H1 (cell line): ENCODE results near the gene B3GALT6. TPM values are rescaled to one million over a fixed set of nuclear protein-coding genes. Genes with fewer than 3 reads are reported as not detected.

Source experiments
- CTCF ChIA-PET: fragments of 300-600 bp; sonication (Branson Sonifier 250); formaldehyde crosslinking; loops from one replicate; lab custom pipeline; 2021; ENCODE audit not compliant: partially characterized antibody; lab: Charles Lee
- POLR2A ChIA-PET: fragments of 300-600 bp; sonication (Branson Sonifier 250); formaldehyde crosslinking; loops from one replicate; lab custom pipeline; 2021; ENCODE audit warnings: inconsistent platforms; ENCODE audit not compliant: partially characterized antibody; lab: Charles Lee
- DNase-seq, 2 experiments: peaks; one replicate each; pipeline versions ENCODE4 v3.0.0 to v3.0.0-alpha.2; 2010 to 2022; ENCODE audit warnings: low spot score in 2 of 2, low read depth in 1 of 2, mixed read lengths in 1 of 2
- FAIRE-seq: peaks from 2 replicates; lab custom pipeline; 2011; peaks lifted over from hg19 to GRCh38; lab: Jason Lieb, UNC
- H2AFZ ChIP-seq: 2 replicates; pipeline ENCODE4 v1.8.1; 2012; ENCODE audit warnings: low read length, inconsistent platforms
- H2AK5ac ChIP-seq: 2 replicates; pipeline ENCODE4 v1.6.1; 2013; ENCODE audit warnings: low read depth, low read length
- H2BK120ac ChIP-seq: replicated peaks from 2 replicates; pipeline ENCODE3; 2013; ENCODE audit warnings: low read depth, low read length, inconsistent platforms
- H2BK12ac ChIP-seq: 2 replicates; pipeline ENCODE4 v1.6.1; 2013; ENCODE audit warnings: low read depth, low read length
- H2BK15ac ChIP-seq: 2 replicates; pipeline ENCODE4 v1.6.1; 2013; ENCODE audit warnings: low read length
- H2BK20ac ChIP-seq: 2 replicates; pipeline ENCODE4 v1.6.1; 2013; ENCODE audit warnings: low read length
- H2BK5ac ChIP-seq: 2 replicates; pipeline ENCODE4 v1.6.1; 2013; ENCODE audit warnings: low read depth, low read length
- H3K14ac ChIP-seq: 2 replicates; pipeline ENCODE4 v1.6.1; 2013; ENCODE audit warnings: inconsistent platforms; ENCODE audit not compliant: insufficient read length
- H3K18ac ChIP-seq: 2 replicates; pipeline ENCODE4 v1.6.1; 2013; ENCODE audit warnings: low read length; ENCODE audit errors: extremely low read depth
- H3K23ac ChIP-seq: 2 replicates; pipeline ENCODE4 v1.6.1; 2013; ENCODE audit warnings: inconsistent platforms; ENCODE audit not compliant: insufficient read length
- H3K23me2 ChIP-seq: 2 replicates; pipeline ENCODE4 v1.6.1; 2013; ENCODE audit warnings: low read depth, low read length
- H3K27ac ChIP-seq: 2 replicates; pipeline ENCODE4 v1.6.1; 2011; ENCODE audit warnings: low read depth, low read length, inconsistent platforms
- H3K27me3 ChIP-seq, 4 experiments: replicated peaks in 1 of 4; 1 replicate in 1 of 4; 2 replicates in 3 of 4; pipeline versions ENCODE4 v1.6.1 to v1.8.1; 2011 to 2013; ENCODE audit warnings: low read length in 3 of 4, mild to moderate bottlenecking in 3 of 4, inconsistent platforms in 2 of 4, mixed read lengths in 2 of 4, moderate library complexity in 1 of 4; ENCODE audit not compliant: control insufficient read depth in 3 of 4, insufficient read depth in 3 of 4; ENCODE audit errors: extremely low read depth in 1 of 4
- H3K36me3 ChIP-seq, 4 experiments: 2 replicates each; pipeline versions ENCODE4 v1.6.1 to v1.8.1; 2011 to 2013; ENCODE audit warnings: mild to moderate bottlenecking in 4 of 4, low read length in 3 of 4, moderate library complexity in 2 of 4, control low read depth in 1 of 4, inconsistent platforms in 1 of 4; ENCODE audit not compliant: insufficient read depth in 4 of 4, control insufficient read depth in 2 of 4
- H3K4ac ChIP-seq: replicated peaks from 2 replicates; pipeline ENCODE3; 2013; ENCODE audit warnings: low read length, low read depth, mixed read lengths, inconsistent platforms; ENCODE audit not compliant: insufficient read length
- H3K4me1 ChIP-seq, 4 experiments: replicated peaks in 1 of 4; 1 replicate in 1 of 4; 2 replicates in 3 of 4; pipeline versions ENCODE4 v1.6.1 to v1.8.1; 2011 to 2013; ENCODE audit warnings: low read length in 3 of 4, inconsistent platforms in 2 of 4, mixed read lengths in 1 of 4; ENCODE audit not compliant: insufficient read depth in 4 of 4, control insufficient read depth in 3 of 4
- H3K4me2 ChIP-seq, 2 experiments: 2 replicates each; pipeline versions ENCODE4 v1.6.1 to v1.8.1; 2011 to 2013; ENCODE audit warnings: low read depth in 2 of 2, low read length in 2 of 2, control low read depth in 1 of 2, inconsistent platforms in 1 of 2, mild to moderate bottlenecking in 1 of 2; ENCODE audit not compliant: insufficient read depth in 1 of 2
- H3K4me3 ChIP-seq, 4 experiments: fragments of 200-600, 300-600 bp in 1 of 4; sonication (generic), shearing (Covaris generic), sonication (Bioruptor Twin) in 1 of 4; 2 replicates each; pipeline versions ENCODE4 v1.5.1 to v1.8.1; 2011 to 2016; ENCODE audit warnings: low read length in 4 of 4, low read depth in 3 of 4, control low read depth in 2 of 4, inconsistent platforms in 2 of 4, mild to moderate bottlenecking in 2 of 4, mixed read lengths in 1 of 4, moderate library complexity in 1 of 4; ENCODE audit not compliant: insufficient read depth in 2 of 4; ENCODE audit errors: extremely low read depth in 1 of 4
- H3K56ac ChIP-seq: replicated peaks from 2 replicates; pipeline ENCODE3; 2013; ENCODE audit warnings: low read depth, mild to moderate bottlenecking, mixed read lengths, low read length, inconsistent platforms; ENCODE audit not compliant: insufficient read length
- H3K79me1 ChIP-seq: 2 replicates; pipeline ENCODE4 v1.6.1; 2013; ENCODE audit warnings: low read depth, low read length, control low read depth
- H3K79me2 ChIP-seq, 2 experiments: 2 replicates each; pipeline versions ENCODE4 v1.6.1 to v1.8.1; 2012 to 2013; ENCODE audit warnings: low read length in 2 of 2, mild to moderate bottlenecking in 2 of 2, inconsistent platforms in 1 of 2; ENCODE audit not compliant: insufficient read depth in 2 of 2, control insufficient read depth in 1 of 2
- H3K9ac ChIP-seq, 4 experiments: replicated peaks in 1 of 4; 1 replicate in 1 of 4; 2 replicates in 3 of 4; pipeline versions ENCODE4 v1.6.1 to v1.8.1; 2011 to 2013; ENCODE audit warnings: low read depth in 3 of 4, low read length in 3 of 4, control low read depth in 2 of 4, mild to moderate bottlenecking in 2 of 4, moderate library complexity in 2 of 4, inconsistent platforms in 1 of 4; ENCODE audit errors: extremely low read depth in 1 of 4
- H3K9me3 ChIP-seq, 2 experiments: 2 replicates each; pipeline versions ENCODE4 v1.6.1 to v1.8.1; 2012 to 2013; ENCODE audit warnings: mild to moderate bottlenecking in 2 of 2, moderate library complexity in 2 of 2, control low read depth in 1 of 2, inconsistent platforms in 1 of 2, low read depth in 1 of 2, low read length in 1 of 2, mixed read lengths in 1 of 2; ENCODE audit not compliant: insufficient read depth in 2 of 2
- H4K20me1 ChIP-seq, 2 experiments: replicated peaks in 1 of 2; 2 replicates each; pipeline versions ENCODE3 to v1.8.1; 2011 to 2013; ENCODE audit warnings: inconsistent platforms in 2 of 2, low read length in 2 of 2, mild to moderate bottlenecking in 1 of 2; ENCODE audit not compliant: insufficient read depth in 2 of 2, control insufficient read depth in 1 of 2
- H4K5ac ChIP-seq: 2 replicates; pipeline ENCODE4 v1.6.1; 2013; ENCODE audit warnings: low read length, low read depth, mixed read lengths, inconsistent platforms; ENCODE audit not compliant: insufficient read length
- H4K8ac ChIP-seq: 2 replicates; pipeline ENCODE4 v1.8.0; 2013; ENCODE audit warnings: mild to moderate bottlenecking, moderate library complexity, low read length, inconsistent platforms; ENCODE audit not compliant: insufficient read depth; ENCODE audit errors: extremely low read depth
- H4K91ac ChIP-seq: replicated peaks from 2 replicates; pipeline ENCODE3; 2013; ENCODE audit warnings: low read length, mixed read lengths, inconsistent platforms; ENCODE audit not compliant: insufficient read length
- KDM1A ChIP-seq: fragments of 200-600, 300-600 bp; sonication (generic); IDR thresholded peaks from 2 replicates; pipeline ENCODE4 v1.7.1; 2016; ENCODE audit warnings: mild to moderate bottlenecking, low read length, borderline replicate concordance
- RXRA ChIP-seq: IDR thresholded peaks from 2 replicates; pipeline ENCODE4 v1.6.1; 2011; ENCODE audit warnings: low read depth, mild to moderate bottlenecking, low read length, moderate library complexity; ENCODE audit not compliant: insufficient read depth
- WGBS, 2 experiments: shearing (Covaris generic) in 1 of 2; methylation state at CpG; one replicate each; pipeline versions ENCODE4 v1.1.6 to v1.1.7; 2013 to 2015; ENCODE audit warnings: low lambda C conversion rate in 2 of 2, mixed read lengths in 2 of 2, inconsistent platforms in 1 of 2, low coverage in 1 of 2, missing lambda C conversion rate in 1 of 2; ENCODE audit not compliant: insufficient replicate concordance in 2 of 2, insufficient coverage in 1 of 2, insufficient read length in 1 of 2; ENCODE audit errors: extremely low coverage in 1 of 2, missing lambda C conversion rate in 1 of 2; 5-methylcytosine and 5-hydroxymethylcytosine counted together
- polyA plus RNA-seq, 7 experiments: library from polyadenylated mRNA; depleted of rRNA in 3 of 7; stranded (reverse) in 5 of 7; unstranded in 2 of 7; fragments of >200 nt in 5 of 7; fragments of 200-250 nt in 2 of 7; gene quantifications; 1 replicate in 5 of 7; 2 replicates in 1 of 7; 4 replicates in 1 of 7; pipeline versions ENCODE4 v1.2.1 to v1.2.3, GENCODE V29; 2011 to 2013; ENCODE audit warnings: missing spikeins in 2 of 7, mixed read lengths in 2 of 7
- total RNA-seq: library from RNA; stranded (reverse); fragmentation: NEBNext Ultra II Directional; extraction: Animal tissue kit (Norgen Biotek cat#: 25700); gene quantifications from 2 replicates; pipeline ENCODE4 v1.2.1, GENCODE V29; 2021

Gene B3GALT6
- total and polyA plus RNA-seq, 2 of the 8 experiments (the other 6 are each of a cell fraction or from before 2014, with no cell fraction given): 18.4 to 20.4 TPM

DNA sequence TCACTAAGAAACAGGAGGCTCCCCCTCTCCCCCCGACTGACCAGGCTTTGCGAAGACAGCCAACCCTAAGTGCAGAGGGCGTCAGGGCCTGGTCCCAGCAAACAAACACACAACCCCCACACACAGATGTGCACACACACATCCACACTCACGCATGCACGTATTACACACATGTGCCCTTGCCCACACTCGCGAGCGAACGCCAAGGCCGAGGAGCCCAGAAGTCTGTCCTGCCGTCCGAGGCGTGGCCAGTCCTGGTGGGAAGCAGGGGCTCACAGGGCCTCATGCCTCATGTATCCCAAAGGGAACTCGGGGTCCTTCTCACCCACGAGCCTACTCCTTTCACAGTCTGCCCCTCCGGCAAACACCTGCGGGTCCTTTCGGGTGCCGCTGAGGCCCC, 2.3 kb upstream of the B3GALT6 start:
- Histone ChIP-seq H2BK5ac (no peak overlapping the region), H2AK5ac (no peak overlapping the region), H3K18ac (no peak overlapping the region), H3K9ac (no peak overlapping the region), H3K27me3 (no peaks in the 10 kb centered on the region; a peak in 1 of 7 replicates), H3K27ac (no peak overlapping the region), H2BK12ac (no peak overlapping the region), H2BK15ac (no peak overlapping the region), H3K79me1 (peaks cover 50% of the 10 kb centered on the region), H3K4me1 (peaks cover 0 to 6% (median under 1%) of the 10 kb centered on the region in 4 experiments; a peak in 4 of 7 replicates), H4K91ac (no peak overlapping the region), H4K8ac (no peak overlapping the region), H2BK20ac (no peak overlapping the region), H4K20me1 (peaks cover 5 to 32% of the 10 kb centered on the region in 2 experiments), H3K14ac (no peak overlapping the region), H3K36me3 (peaks cover 2 to 22% (median 6%) of the 10 kb centered on the region in 4 experiments; a peak in 6 of 8 replicates), H3K23ac (no peak overlapping the region), H3K4me3 (no peak overlapping the region), H4K5ac (no peak overlapping the region), H3K23me2 (peaks cover 7% of the 10 kb centered on the region), H2BK120ac (no peak overlapping the region), H3K79me2 (peaks cover 6 to 45% of the 10 kb centered on the region in 2 experiments; a peak in 3 of 4 replicates), H3K4ac (no peak overlapping the region), H2AFZ (no peak overlapping the region), H3K4me2 (peak overlapping the region in 1 of 2 experiments; percentile 88; a peak in 1 of 4 replicates), H3K9me3 (peaks cover 0 to 9% of the 10 kb centered on the region in 2 experiments; a peak in 2 of 4 replicates), H3K56ac (no peak overlapping the region)
- DNase-seq (no peak), FAIRE-seq (no peak)
- WGBS, 2 experiments: 94% methylated on average over 19 of the region's 19 CpGs; no CpG with 5 or more reads in 1 of the 2 experiments
- POLR2A ChIA-PET: interaction anchor here (1.0 kb wide), 1 partner anchor 56 kb away, joined by 3 read pairs; the partner anchor contains the start of gene TTLL10
- no peak for TF ChIP-seq RXRA
- TF ChIP-seq KDM1A: no peak
- CTCF ChIA-PET: interaction anchor here (0.6 to 1.6 kb wide), 6 partner anchors 17 to 107 kb away, joined by 3 to 5 read pairs (median 3); no protein-coding TSS in a partner anchor
